ENCODE measurements around the gene PLIN5. TPM values are rescaled to one million over a fixed set of nuclear protein-coding genes. Genes with fewer than 3 reads are reported as not detected.

The PLIN5 gene
- total RNA-seq, 2 experiments from 2014 or later: 0.27 TPM; not detected in 1

- no peak overlapping the region for H3K4me3 Mint-ChIP-seq
- no peak overlapping the region for H3K27ac Mint-ChIP-seq
- H3K4me1 Mint-ChIP-seq (ENCODE audit: low read depth): peaks cover 8% of the 10 kb centered on the region
- no peaks in the 10 kb centered on the region for H3K9me3 Mint-ChIP-seq
- CTCF ChIA-PET: interaction anchor here (1.2 kb wide), 1 partner anchor 22 kb away, joined by 4 read pairs; no protein-coding TSS in a partner anchor
- no peak for ATAC-seq
- H3K27me3 Mint-ChIP-seq: no peaks in the 10 kb centered on the region
- intact Hi-C loops (cut with micrococcal nuclease): no loop called here
- peaks cover 3% of the 10 kb centered on the region for H3K36me3 Mint-ChIP-seq (ENCODE audit: low read depth)
- DNase-seq: no peak
- POLR2A ChIA-PET: no interaction called here
- TF ChIP-seq CTCF (IDR thresholded peaks at IDR 0.05): no peak
Observed at GRCh38 chr19:4503132-4503824, 31.7 kb downstream of the PLIN5 start.

- Mint-ChIP-seq H3K9me3 (no peaks in the 10 kb centered on the region), H3K4me3 (no peak overlapping the region), H3K27ac (no peak overlapping the region), H3K36me3 (ENCODE audit: low read depth) (peaks cover 3% of the 10 kb centered on the region), H3K4me1 (ENCODE audit: low read depth) (peaks cover 8% of the 10 kb centered on the region), H3K27me3 (no peaks in the 10 kb centered on the region)
- no peak for TF ChIP-seq CTCF (IDR thresholded peaks at IDR 0.05)
- ChIA-PET POLR2A (no interaction called here), CTCF (interaction anchor here (1.2 kb wide), 1 partner anchor 23 kb away, joined by 4 read pairs; no protein-coding TSS in a partner anchor)
- DNase-seq (no peak), ATAC-seq (no peak)
- intact Hi-C loops (cut with micrococcal nuclease): no loop called here
Observed at GRCh38 chr19:4502282-4503131, 32.5 kb downstream of the PLIN5 start.

GRCh38 chr19:4501691-4502090 is 33.3 kb downstream of the PLIN5 start:
- Mint-ChIP-seq H3K4me3 (no peak overlapping the region), H3K27ac (no peak overlapping the region), H3K27me3 (no peaks in the 10 kb centered on the region), H3K4me1 (ENCODE audit: low read depth) (peaks cover 6% of the 10 kb centered on the region), H3K9me3 (no peaks in the 10 kb centered on the region), H3K36me3 (ENCODE audit: low read depth) (peaks cover 3% of the 10 kb centered on the region)
- no peak for ATAC-seq
- TF ChIP-seq CTCF (IDR thresholded peaks at IDR 0.05): no peak
- CTCF ChIA-PET: no interaction called here
- DNase-seq: no peak
- POLR2A ChIA-PET: no interaction called here
- intact Hi-C loops (cut with micrococcal nuclease): no loop called here

GRCh38 chr19:4500841-4501591 is 34.0 kb downstream of the PLIN5 start:
- H3K27ac Mint-ChIP-seq: no peak overlapping the region
- CTCF ChIA-PET: no interaction called here
- TF ChIP-seq CTCF (IDR thresholded peaks at IDR 0.05): no peak
- intact Hi-C loops (cut with micrococcal nuclease): no loop called here
- POLR2A ChIA-PET: no interaction called here
- no peak for DNase-seq
- no peaks in the 10 kb centered on the region for H3K27me3 Mint-ChIP-seq
- H3K36me3 Mint-ChIP-seq (ENCODE audit: low read depth): no peaks in the 10 kb centered on the region
- H3K4me1 Mint-ChIP-seq (ENCODE audit: low read depth): no peaks in the 10 kb centered on the region
- no peak overlapping the region for H3K4me3 Mint-ChIP-seq
- H3K9me3 Mint-ChIP-seq: no peaks in the 10 kb centered on the region
- no peak for ATAC-seq
